GM19238 (cell line): Measurements from ENCODE around the gene SNX24.
"Not testable (repeated sequence)": the region's sequence is repeated elsewhere in the genome, so short reads cannot be mapped to it uniquely, and the experiment has no call there.

Experiments
- DNase-seq: peaks from one replicate; pipeline ENCODE4 v3.0.0; 2011; ENCODE audit warnings: low spot score; ENCODE audit not compliant: insufficient read length

Gene SNX24

GRCh38 chr5:122870219-122870856 lies 24.9 kb downstream of the SNX24 start:
- DNase-seq, result no peak

DNA sequence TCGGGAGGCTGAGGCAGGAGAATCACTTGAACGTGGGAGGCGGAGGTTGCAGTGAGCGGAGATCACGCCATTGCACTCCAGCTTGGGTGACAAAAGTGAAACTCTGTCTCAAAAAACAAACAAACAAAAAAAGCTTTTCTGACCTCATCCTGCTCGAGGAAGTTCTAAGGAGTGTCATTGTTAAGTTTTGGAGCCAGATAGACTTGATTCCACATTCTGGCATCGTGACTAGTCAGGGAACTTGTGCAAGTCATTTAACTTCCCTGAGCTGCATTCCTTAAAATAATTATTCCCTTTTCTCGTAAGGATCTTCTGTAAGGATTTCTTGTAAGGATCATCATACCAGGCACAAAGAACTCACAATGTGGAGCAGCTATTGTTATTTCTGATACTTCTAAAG lies 26.2 kb downstream of the SNX24 start:
- DNase-seq, result no peak

DNA sequence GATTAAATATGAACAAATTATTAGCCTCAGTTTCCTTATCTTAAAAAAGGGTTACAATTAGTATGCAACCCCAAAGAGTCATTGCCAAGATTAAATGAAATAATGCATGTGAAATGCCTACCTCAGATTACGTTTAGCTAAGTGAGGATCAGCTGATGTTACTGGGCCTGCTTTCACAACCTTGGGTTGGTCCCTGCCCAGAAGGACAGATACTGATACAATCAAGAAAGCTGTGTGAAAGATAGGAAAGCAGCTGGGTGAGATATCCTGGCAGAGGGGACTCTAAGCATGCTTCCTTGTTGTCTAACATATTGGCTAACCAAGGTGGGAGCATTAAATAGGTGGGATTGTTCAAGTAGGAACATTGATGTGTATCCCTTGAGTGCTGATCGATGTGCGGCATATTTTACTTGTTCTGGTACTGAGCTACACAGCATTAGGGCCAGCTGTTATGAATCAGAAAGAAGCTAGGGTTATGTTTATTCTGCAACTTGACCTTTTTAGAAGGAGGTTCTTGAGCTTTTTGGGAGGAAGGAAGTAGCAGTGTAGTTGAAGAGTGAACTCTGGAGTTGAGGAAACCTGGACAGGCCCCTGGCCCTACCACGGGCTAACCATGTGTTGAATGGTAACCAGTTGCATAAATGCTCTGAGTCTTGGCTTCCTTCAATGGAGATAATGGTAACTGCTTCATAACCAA lies 28.9 kb downstream of the SNX24 start:
- no peak for DNase-seq

DNA sequence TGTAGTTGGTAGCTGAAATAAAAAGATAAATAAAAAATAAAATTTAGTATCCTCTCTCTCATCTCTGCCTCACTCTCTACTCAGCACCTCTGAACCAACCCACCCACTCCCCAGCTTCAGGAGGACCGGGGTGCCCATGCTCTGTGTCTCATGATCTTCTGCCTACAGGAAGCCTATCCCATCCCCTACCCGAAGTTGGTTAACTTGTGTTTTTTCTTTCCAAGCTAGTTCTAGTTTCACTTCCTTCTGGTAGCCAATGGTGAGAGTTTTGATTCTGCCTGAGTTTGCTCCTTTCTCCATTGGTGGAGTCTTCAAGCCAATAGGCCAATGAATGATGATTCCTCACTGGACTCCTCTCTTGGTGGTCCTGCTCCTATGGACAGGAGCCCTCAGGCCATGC lies 32.1 kb downstream of the SNX24 start:
- DNase-seq, result no peak

DNA sequence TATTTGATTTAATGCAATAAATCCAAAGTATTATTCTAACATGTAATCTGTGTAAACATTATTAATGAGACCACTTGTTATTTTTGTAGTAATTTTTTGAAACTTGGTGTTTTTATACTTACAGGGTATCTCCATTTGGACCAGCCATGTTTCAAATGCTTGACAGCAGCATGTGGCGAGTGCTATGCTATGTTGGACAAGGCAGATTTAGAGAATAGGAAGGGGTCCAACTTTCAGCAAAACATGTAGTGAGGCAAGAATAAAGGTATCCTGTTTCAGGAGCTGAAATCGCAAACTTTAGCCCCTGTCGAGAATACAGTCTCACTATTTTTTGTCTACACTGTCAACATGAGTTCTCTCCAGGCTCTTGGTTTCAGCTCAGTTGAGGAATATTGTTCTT lies 33.7 kb downstream of the SNX24 start:
- no peak for DNase-seq

GRCh38 chr5:122880170-122880689 lies 34.8 kb downstream of the SNX24 start:
- DNase-seq, result no peak

DNA sequence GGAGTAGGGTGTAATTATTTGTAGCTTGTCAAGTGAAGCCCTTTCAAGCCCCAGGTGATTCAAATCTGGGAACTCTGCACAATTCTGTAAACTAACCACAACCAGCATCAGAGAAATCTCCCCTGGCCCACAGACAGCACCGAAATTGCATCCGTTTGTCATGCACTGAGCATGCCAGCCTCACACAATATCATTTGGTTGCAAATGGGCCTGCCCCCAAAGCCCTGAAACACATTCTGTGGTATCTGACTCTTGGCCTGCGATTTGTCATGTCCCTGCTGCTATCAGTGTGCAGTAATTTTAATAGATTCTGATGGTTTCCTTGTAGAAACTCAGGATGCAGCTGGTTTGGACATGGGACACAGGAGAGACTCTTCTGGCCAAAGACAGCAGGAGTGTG lies 35.3 kb downstream of the SNX24 start:
- no peak for DNase-seq

- no peak for DNase-seq
Observed at GRCh38 chr5:122882831-122883230, 37.4 kb downstream of the SNX24 start.

GRCh38 chr5:122885045-122885517 lies 39.7 kb downstream of the SNX24 start:
- no peak for DNase-seq

DNA sequence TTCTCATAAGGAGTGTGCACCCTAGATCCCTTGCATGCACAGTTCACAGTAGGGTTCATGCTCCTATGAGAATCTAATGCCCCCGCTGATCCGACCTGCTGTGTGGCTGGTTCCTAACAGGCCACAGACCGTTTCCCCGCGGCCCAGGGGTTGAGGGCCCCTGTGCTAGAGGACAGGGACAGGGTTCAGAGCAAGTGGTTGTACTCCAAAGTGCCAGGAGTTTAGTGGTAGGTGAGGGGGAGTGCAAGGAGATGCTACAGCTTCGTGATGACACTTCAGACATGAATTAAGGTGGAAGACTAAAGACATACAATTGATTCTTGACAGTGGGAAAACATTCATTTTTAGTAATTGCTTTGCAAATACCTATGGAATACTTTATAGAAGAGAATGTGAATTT lies 40.5 kb downstream of the SNX24 start:
- DNase-seq, result no peak

- no peak for DNase-seq
Observed at GRCh38 chr5:122895141-122895540, 49.7 kb downstream of the SNX24 start.

- DNase-seq, result no peak
Observed at GRCh38 chr5:122896598-122897282, 51.3 kb downstream of the SNX24 start.

GRCh38 chr5:122897283-122897602 lies 51.8 kb downstream of the SNX24 start:
- DNase-seq, result no peak

GRCh38 chr5:122901346-122901745 lies 55.9 kb downstream of the SNX24 start:
- no peak for DNase-seq

DNA sequence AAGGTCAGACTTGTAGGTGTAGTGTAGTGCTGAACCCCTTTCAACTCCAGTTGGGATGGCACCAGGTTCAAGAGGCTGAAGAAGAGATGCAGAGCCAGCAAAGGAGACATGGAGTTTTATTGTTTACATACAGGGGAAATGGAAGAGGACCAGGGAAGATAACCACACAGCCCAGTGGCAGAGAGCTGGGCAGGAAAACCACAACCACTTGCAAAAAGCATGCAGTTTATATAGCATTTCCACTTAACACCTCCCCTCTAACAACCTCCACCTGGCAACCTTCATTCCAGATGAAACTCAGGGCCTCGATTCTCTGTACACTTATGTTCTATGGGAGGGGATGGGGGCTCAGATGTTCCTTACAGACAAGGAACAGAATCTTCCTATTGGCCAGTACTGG lies 56.9 kb downstream of the SNX24 start:
- DNase-seq, result no peak

DNA sequence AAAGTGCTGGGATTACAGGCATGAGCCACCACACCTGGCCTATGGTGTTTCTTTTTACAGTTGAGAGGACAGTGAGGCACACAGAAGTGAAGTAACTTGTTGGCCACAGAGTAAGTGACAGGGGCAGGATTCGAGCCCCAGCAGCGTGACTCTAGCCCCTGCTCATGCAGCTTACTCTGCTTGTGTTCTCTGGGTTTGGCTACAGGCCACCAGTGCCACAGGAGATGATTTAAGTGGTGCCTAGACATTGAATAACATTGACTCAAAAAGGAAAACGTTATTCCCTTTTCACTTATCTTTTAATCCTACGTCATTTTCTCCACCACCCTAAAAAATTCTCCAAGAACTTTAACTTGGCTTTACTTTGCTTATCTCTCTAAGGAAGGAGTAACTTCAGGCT lies 61.4 kb downstream of the SNX24 start:
- no peak for DNase-seq

DNA sequence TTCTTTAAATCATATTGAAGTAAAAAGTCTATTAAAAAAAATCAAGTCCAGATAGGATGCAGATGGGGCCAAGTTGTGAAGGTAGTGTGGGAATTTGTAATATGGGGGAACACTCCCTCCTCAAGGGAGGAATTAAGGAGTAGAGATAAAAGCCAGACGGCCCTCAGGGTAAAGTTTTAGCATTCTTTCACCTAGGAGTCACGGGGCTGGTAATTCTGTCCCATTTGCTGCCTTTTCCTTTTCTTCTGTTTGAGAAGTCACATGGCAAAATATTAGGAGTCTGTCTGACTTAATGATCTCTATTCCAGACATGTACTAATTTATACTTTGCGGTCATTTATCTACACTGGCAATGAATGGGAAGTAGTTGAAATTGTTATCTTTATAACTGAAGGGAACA lies 61.9 kb downstream of the SNX24 start:
- DNase-seq, result no peak

- no peak for DNase-seq
Observed at GRCh38 chr5:122908108-122908507, 62.7 kb downstream of the SNX24 start.

- DNase-seq, result no peak
Observed at GRCh38 chr5:122908662-122909061, 63.2 kb downstream of the SNX24 start.

DNA sequence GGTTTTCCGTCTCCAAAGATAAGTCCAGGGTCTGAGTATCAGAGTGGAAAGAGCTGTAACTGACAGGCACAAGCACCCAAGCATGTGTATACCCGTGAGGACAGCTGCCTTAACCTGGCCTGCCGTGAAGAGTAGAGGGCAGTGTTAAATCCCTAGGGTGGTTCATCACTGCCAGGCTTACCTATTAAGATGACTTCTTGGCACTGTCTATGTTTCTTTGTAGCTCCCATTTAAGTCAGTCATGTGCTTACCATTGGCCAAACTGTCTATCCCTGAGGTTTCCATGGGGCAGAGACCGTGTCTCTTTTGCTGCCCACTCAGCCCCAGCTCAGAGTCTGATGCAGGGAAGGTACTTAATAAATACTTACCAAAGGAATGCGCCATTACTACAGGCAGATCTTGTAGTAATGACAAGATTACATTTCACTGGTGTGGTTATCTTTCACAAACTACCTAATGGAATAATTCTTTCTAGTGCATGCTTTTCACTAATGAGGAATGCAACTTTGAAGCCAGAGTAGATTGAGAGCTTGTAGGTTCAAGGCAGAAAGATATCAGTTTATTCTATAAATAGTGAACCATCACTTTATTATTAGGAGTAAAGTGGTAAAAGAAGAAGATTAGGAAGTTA lies 64.2 kb downstream of the SNX24 start:
- DNase-seq, result no peak

GRCh38 chr5:122913436-122913835 lies 68.0 kb downstream of the SNX24 start:
- DNase-seq, result not testable (repeated sequence)
